KMS-11 (cell line): ENCODE results near the gene KLK8.
"Not testable (repeated sequence)": the region's sequence is repeated elsewhere in the genome, so short reads cannot be mapped to it uniquely, and the experiment has no call there.

Experiments used
- H2AFZ ChIP-seq: fragments of 200-600 bp; sonication (generic); 2 replicates; pipeline ENCODE4 v1.6.1; 2016; ENCODE audit warnings: antibody characterized with exemption, mixed run types, low read depth
- H3K27ac ChIP-seq: fragments of 200-600 bp; sonication (generic); 2 replicates; pipeline ENCODE4 v1.6.1; 2016; ENCODE audit warnings: mild to moderate bottlenecking, mixed run types
- H3K27me3 ChIP-seq: fragments of 200-600 bp; sonication (generic); 2 replicates; pipeline ENCODE4 v1.6.1; 2017; ENCODE audit warnings: mild to moderate bottlenecking, low read depth, mixed run types, moderate library complexity; ENCODE audit not compliant: insufficient read depth
- H3K36me3 ChIP-seq: fragments of 200-600 bp; sonication (generic); 2 replicates; pipeline ENCODE4 v1.6.1; 2017; ENCODE audit warnings: mild to moderate bottlenecking, mixed run types; ENCODE audit not compliant: insufficient read depth
- H3K4me1 ChIP-seq: fragments of 200-600 bp; sonication (generic); 2 replicates; pipeline ENCODE4 v1.6.1; 2016; ENCODE audit warnings: mild to moderate bottlenecking, low read depth, mixed run types; ENCODE audit not compliant: poor library complexity, severe bottlenecking
- H3K4me2 ChIP-seq: fragments of 200-600 bp; sonication (generic); 2 replicates; pipeline ENCODE4 v1.7.0; 2016; ENCODE audit warnings: mild to moderate bottlenecking, mixed run types
- H3K4me3 ChIP-seq: fragments of 200-600 bp; sonication (generic); IDR thresholded peaks from 2 replicates; pipeline ENCODE4 v1.6.1; 2017; ENCODE audit warnings: low read depth, low read length, mixed read lengths; ENCODE audit not compliant: insufficient read depth
- H3K79me2 ChIP-seq: fragments of 200-600 bp; sonication (generic); 2 replicates; pipeline ENCODE4 v1.6.1; 2016; ENCODE audit warnings: low read depth, mixed run types; ENCODE audit not compliant: insufficient read depth
- H3K9ac ChIP-seq: fragments of 200-600 bp; sonication (generic); 2 replicates; pipeline ENCODE4 v1.6.1; 2016; ENCODE audit warnings: mild to moderate bottlenecking, mixed run types
- H4K20me1 ChIP-seq: fragments of 200-600 bp; sonication (generic); 2 replicates; pipeline ENCODE4 v1.6.1; 2016; ENCODE audit warnings: mild to moderate bottlenecking, mixed run types; ENCODE audit not compliant: insufficient read depth
- TF ChIP-seq, protein P1 (sequence below): fragments of 200-600 bp; sonication (generic); conservative IDR thresholded peaks from 2 replicates; pipeline ENCODE4 v1.6.1; 2017; ENCODE audit warnings: low read depth, mild to moderate bottlenecking, antibody characterized with exemption, low read length, moderate library complexity, mixed read lengths

KLK8 gene

DNA sequence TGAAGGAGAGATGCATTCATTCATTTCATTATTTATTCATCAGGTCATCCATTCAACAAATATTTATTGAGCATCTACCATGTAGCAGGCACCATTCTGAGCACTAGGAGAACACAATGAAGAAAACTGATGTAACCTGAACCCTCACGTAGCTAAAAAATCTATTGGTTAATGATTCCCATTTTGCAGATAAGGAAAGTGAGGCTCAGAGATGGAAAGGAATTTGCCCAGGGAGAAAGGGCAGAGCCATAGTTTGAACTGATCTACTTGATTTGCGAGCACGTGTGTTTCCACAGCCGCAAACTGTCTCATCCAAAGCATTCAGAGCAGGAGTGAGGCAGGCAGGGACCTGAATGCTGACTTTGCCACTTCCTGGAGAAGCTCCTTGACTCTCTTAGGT lies 2.7 kb downstream of the KLK8 start:
- H3K27ac ChIP-seq: no peak overlapping the region
- H3K27me3 ChIP-seq: peaks cover 2% of the 10 kb centered on the region; the same call in 1 of the 2 replicates
- no peaks in the 10 kb centered on the region for H3K4me1 ChIP-seq
- no peak overlapping the region for H3K4me2 ChIP-seq
- no peaks in the 10 kb centered on the region for H4K20me1 ChIP-seq
- H3K79me2 ChIP-seq: no peaks in the 10 kb centered on the region
- TF ChIP-seq, protein P1, sequence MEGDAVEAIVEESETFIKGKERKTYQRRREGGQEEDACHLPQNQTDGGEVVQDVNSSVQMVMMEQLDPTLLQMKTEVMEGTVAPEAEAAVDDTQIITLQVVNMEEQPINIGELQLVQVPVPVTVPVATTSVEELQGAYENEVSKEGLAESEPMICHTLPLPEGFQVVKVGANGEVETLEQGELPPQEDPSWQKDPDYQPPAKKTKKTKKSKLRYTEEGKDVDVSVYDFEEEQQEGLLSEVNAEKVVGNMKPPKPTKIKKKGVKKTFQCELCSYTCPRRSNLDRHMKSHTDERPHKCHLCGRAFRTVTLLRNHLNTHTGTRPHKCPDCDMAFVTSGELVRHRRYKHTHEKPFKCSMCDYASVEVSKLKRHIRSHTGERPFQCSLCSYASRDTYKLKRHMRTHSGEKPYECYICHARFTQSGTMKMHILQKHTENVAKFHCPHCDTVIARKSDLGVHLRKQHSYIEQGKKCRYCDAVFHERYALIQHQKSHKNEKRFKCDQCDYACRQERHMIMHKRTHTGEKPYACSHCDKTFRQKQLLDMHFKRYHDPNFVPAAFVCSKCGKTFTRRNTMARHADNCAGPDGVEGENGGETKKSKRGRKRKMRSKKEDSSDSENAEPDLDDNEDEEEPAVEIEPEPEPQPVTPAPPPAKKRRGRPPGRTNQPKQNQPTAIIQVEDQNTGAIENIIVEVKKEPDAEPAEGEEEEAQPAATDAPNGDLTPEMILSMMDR: no peak
- H2AFZ ChIP-seq: no peak overlapping the region
- no peak overlapping the region for H3K4me3 ChIP-seq
- H3K9ac ChIP-seq: no peak overlapping the region
- no peaks in the 10 kb centered on the region for H3K36me3 ChIP-seq

DNA sequence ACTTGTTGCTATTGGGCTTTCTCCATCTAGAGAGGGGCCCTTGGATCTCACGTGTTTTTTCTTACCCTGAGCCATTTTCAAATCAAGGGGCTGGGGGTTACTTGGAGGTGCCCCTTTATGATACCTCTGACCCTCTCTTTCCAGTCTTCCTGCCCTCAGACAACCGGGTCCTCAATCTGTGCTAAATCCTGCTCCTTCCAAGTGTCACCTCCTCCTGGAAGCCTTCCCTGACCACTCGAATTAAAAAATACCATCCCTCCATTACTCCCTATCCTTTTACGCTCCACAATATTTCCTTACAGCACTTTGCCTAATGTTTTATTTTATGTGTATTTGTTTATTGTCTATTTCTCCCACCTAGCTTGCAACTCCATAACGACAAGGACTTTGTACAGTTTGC lies 3.3 kb downstream of the KLK8 start:
- H3K27me3 ChIP-seq: peaks cover 2% of the 10 kb centered on the region; the same call in 1 of the 2 replicates
- H4K20me1 ChIP-seq: no peaks in the 10 kb centered on the region
- H3K4me1 ChIP-seq: no peaks in the 10 kb centered on the region
- H3K79me2 ChIP-seq: no peaks in the 10 kb centered on the region
- H3K4me2 ChIP-seq: no peak overlapping the region
- H3K27ac ChIP-seq: no peak overlapping the region
- H3K4me3 ChIP-seq: no peak overlapping the region
- no peak overlapping the region for H3K9ac ChIP-seq
- TF ChIP-seq, protein P1: no peak
- no peak overlapping the region for H2AFZ ChIP-seq
- no peaks in the 10 kb centered on the region for H3K36me3 ChIP-seq

DNA sequence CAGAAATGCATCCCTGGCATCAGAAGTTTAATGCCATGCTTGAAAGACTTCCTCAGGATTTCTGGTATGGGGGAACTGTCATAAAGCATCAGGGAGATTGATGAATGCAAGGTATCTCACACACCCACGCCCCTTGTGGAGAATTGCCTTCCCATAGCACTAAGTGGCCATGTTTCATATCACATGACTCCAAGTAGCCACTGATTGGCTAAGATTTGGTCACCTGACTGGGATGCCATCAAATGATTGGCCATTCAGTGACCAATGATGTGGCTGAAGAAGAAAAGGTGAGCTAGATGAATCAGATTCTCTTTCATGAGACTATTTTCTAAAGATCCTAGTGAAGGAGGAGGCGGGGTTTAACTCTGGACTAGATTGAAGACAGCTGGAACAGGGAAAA lies 7.3 kb downstream of the KLK8 start:
- H2AFZ ChIP-seq: no peak overlapping the region
- H3K9ac ChIP-seq: no peak overlapping the region
- no peak overlapping the region for H3K27ac ChIP-seq
- no peak overlapping the region for H3K4me2 ChIP-seq
- TF ChIP-seq, protein P1: no peak
- no peaks in the 10 kb centered on the region for H3K79me2 ChIP-seq
- no peaks in the 10 kb centered on the region for H3K4me1 ChIP-seq
- H3K36me3 ChIP-seq: no peaks in the 10 kb centered on the region
- no peak overlapping the region for H3K4me3 ChIP-seq
- H4K20me1 ChIP-seq: no peaks in the 10 kb centered on the region
- peaks cover 2% of the 10 kb centered on the region; the same call in 1 of the 2 replicates for H3K27me3 ChIP-seq

DNA sequence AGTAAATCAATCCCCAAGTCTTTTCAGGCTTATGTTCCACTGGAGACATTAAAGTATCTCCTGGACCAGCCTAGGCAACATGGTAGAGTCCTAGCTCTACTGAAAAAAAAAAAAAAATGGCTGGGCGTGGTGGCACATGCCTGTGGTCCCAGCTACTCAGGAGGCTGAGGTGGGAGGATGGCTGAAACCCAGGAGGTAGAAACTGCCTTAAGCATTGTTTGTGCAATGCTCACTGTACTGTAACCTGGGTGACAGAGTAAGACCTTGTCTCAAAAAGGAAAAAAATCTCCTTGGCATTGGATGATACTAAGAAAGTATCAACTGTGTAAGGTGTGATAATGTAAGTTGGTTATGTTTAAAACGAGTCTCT lies 8.8 kb downstream of the KLK8 start:
- H3K36me3 ChIP-seq: no peaks in the 10 kb centered on the region
- H3K4me1 ChIP-seq: no peaks in the 10 kb centered on the region
- H3K79me2 ChIP-seq: no peaks in the 10 kb centered on the region
- TF ChIP-seq, protein P1: no peak
- no peak overlapping the region for H3K27ac ChIP-seq
- no peak overlapping the region for H3K4me3 ChIP-seq
- H3K9ac ChIP-seq: no peak overlapping the region
- H2AFZ ChIP-seq: no peak overlapping the region
- H4K20me1 ChIP-seq: no peaks in the 10 kb centered on the region
- H3K27me3 ChIP-seq: peaks cover 2% of the 10 kb centered on the region; the same call in 1 of the 2 replicates
- H3K4me2 ChIP-seq: no peak overlapping the region

DNA sequence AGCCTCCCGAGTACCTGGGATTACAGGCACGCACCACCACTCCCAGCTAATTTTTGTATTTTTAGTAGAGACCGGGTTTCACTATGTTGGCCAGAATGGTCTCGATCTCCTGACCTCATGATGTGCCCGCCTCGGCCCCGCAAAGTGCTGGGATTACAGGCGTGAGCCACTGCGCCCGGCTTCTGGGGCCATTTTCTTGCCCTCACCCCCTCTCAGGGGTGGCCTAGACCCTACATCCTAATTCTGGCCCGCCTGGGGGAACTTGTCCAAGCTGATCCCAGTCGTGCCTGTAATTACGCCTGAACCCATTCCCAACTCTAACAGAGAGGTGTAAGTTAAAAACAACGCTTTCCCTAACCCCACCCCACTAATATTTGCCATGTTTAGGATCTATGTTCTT lies 17.0 kb downstream of the KLK8 start:
- not testable (repeated sequence) for H4K20me1 ChIP-seq, H3K79me2 ChIP-seq, H3K27me3 ChIP-seq, H3K4me1 ChIP-seq, H3K36me3 ChIP-seq, H3K27ac ChIP-seq, H2AFZ ChIP-seq, H3K9ac ChIP-seq, H3K4me3 ChIP-seq, H3K4me2 ChIP-seq
